Measurements from ENCODE around the gene PRSS56.

Gene PRSS56

DNA sequence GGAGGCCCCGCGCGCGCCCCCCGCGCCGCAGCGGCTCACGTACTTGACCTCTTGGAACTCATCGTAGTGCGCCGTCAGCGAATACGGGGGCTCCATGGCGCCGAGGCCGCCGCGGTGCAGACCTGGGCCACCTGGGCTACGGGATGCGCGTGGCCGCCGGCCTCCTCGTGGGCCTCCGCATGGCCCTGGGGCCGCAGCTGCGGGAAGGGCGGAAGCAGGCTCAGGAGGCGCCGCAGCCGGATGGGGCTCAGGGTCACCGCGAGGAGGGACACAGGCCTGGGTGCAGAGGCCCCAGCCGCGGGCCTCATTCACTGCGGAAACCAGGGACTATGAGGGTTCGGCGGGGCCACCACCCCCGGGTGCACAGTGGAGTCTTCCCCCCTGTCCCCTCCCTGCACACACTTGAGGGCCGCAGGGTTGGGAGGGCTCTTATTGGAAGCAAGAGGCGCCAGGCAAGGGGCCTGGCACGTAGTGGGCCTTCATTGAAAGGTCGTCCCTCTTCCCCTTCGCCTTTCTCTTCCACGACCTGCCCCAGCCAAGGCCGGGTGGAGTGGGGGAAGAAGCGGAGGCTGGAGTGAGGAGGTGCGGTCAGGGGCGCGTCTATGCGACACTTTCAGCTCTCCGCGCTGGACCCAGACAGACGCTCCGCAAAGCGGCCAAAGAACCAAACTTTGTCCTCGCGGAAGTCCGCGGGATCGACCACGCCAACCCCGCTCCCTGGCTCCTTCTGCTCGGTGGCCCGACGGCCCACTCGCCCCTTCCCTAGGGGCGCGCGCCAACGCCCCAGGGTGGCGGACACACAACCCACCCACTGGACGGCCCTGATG, 33.4 kb upstream of the PRSS56 start:
- DNase-seq, result no peak

DNA sequence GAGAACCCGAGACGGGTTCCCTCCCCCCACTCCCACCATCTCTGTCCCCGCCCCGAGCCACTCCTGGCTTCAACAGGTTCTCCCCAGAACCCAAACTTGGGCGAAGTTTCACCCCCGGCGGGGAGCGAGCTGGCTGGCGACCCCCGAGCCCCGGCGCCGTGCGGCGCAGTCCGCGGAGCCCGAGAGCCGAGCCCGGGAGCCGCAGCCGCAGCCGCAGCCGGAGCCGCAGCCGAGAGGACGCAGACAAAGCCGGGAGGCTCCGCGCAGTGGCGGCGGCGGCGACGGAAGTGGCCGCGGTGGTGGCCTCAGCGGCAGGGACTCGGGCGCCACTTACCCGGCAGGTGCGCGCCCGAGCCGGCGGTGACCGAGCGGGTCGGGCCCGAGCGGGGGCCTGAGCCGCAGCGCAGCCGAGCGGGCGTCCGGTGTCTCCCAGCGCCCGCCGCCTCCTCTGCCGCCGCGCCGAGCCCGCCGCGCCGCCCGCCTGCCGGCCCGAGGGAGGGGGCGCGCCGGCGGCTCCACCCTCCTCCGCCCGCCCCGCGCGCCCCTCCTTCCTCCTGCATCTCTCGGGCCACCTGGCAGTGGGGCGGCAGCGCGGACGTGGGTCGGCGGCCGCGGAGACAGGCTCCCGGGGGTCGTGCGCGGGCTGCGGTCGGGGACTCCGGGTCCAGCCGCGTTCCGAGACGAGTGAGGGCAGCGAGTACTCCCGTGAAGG, 32.6 kb upstream of the PRSS56 start, which contains the start of gene ECEL1:
TSS of gene ECEL1 (minus strand) at position 450 of the 712 bp plus-strand sequence. CDS start 1,181 bp downstream, outside the sequence.
- DNase-seq, result no peak

DNA sequence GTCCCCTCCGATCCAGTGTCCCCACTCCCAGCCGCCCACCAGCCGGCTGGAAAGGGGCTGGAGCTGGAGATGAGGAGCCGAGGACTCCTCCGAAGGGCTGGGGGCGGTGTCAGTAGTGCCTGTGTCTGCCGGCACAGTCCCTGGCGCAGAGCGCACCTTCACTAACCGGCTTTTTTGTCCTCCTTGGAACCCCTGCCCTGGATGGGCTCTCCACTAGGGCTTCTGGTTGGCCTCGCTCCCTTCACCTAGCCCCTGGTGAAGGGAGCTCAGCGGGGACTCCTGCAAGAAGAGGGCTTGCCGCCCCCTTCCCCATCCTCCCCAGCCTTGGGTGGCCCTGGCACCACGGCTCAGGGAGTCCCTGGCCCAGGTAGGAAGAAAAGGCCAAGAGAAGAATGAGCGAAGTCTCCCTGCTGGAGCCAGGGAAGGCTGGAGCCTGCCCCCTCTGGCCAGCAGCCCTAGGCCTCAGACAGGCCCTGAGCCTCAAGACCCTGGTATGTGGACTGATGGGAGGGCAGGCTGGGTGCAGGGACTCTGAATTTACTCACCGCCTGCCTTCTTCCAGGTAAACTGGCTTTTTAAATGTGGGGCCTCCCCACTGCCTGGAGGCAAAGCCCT, 32.0 kb upstream of the PRSS56 start:
- DNase-seq, result no peak

DNA sequence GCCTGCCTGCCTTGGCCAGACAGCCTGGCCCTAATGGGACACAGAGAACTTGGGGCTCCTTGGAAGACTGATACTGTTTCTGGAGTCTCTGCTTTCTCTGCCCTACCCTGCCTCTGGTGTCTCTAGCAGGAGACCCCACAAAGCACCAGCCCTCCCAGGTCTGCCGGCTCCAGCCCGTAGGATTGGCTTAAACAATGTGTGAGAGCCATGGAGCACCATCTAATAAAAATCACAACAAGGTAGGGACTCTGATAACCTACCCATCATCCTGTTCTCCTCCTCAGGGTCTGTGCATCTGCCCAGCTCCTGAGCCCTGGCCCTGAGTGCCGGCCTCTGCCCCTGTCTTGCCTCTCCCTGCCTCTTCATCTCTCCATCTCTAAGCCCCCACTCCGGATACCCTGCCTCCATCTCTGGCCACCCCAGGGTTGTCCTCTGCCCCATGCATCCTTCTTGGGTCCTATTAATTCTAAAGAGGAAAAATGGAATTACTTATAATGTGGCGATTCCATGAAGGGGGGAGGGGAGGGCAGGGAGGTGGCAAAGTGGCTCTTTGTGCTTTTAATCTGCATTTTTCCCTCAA, 31.4 kb upstream of the PRSS56 start:
- DNase-seq, result no peak

DNA sequence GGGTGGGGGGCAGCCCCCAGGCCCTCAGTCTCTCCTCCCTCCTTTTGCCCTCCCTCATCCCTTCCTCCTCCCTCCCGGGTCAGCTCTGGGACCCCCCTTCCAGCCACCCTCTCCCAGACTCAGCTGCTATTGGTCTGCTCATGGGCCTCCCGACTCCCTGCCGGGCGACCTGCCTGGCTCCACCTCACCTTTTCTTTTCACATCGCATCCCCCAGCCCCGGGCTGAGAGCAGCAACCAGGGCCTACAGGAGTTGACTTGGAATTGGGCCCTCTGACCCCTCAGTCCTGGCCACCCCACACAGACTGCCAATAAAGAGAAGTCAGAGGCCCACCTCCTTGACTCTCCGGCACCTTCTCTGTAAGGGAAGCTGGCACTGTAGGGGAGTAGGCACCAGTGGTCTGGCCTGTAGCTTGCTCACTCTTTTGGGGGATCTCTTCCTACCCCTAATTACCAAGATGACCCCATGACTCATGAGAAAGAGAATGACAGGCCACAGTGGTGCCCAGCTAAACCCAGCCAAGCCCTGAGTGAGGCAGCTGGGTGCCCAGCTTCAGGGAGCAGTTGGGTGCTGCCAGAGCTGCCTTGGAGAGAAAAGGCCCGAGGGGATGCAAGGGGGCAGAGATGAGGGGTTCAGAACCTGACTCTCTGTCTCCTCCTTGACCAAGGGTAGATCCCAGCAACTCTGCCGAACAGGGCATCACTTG, 30.5 kb upstream of the PRSS56 start:
- DNase-seq, result no peak

DNA sequence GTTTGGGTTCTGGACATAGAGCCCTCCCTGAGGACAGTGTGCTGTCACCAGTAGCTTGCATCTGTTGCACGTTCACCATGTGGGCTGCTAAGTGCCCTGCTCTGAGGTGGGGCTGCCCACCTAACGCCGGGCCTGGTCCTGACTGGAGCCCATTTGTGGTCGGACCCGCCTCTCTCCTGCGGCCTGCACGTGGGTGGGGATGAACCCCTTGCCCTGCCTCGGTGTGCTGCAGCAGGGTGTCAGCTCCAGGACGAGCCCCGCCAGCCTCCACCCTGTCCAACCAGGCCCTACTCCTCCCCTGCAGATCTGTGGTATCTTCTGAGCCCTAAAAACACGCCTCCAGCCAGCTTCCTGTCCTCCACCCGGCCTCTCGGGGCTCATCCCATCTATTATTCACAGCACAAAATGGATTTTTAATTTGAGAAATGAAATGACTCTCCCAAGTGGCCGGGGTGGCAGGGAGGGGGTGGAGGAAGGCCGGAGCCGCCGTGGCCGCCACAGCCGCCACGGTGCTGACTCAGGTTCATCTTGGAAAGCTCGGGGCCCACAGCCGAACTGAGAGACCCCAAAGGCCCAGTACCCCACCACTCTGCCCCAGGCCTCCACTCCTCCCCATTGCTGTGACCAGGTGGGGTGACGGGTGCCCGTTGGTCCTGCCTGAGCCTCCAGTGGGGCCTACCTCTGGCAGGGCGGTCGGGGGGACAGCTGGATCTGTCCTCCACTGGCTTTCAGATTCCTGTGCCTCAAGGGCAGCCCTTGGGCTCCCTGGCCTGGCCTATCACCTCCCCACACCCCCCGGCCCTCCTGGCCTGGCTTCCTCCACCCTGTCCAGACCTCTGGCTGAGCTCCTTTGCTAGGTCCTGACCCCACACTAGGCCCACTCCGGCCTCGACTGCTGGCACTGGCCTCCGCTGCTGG, 29.7 kb upstream of the PRSS56 start:
- DNase-seq, result no peak

DNA sequence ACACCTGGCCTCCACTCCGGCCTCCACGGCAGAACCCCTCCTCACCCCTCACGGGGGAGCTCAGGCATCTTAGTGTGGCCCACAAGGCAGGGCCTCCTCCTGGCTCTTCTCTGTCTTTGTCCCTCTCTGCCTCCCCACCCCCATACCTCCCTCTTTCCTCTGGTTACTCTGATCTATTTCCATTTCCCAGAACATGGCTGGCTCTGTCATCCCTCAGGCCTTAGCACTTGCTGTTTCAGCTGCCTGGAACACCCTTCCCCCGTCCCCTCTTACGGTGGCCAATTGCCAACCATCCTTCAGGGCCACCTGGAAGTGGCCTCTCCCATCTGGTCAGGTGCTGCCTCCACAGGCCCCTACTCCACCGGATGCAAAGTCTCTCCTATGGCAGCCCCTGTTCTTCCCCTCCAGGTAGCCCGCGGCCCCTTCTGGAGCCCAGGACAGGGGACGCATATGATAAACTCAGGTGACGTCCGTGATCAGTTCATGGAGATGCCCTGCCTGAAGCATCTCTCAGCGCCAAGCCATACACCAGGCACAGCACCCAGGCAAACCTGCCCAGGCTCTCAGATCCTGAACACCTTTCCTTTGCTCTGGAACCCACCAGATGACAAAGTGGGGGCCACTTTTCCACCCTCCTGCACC, 28.9 kb upstream of the PRSS56 start:
- DNase-seq, result no peak

DNA sequence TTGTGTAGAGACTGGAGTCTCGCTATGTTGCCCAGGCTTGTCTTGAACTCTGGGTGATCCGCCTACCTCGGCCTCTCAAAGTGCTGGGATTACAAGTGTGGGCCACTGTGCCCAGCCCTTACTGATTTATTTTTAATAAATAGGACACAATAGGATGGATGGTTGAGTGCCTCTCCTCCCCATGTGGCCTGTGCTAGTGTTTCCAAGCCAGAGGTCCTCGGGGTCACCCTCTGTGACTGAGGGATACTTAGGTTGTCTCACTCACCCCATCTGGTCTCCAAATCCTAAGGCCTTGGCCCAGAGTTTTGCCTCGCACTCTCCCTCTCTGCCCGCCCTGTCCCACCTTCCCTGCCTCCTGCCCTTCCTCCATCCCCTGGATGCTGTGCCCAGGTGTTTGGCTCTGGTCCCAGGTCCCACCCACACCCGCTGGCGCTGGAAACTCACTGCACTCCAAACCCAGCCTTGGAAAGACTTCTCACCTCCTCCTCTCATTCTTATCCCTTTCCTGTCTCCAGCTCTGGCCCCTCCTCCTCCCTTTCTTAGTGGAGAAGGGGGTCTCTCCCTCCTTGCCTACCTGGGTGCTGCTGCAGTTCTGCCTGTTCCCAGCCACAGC, 27.8 kb upstream of the PRSS56 start:
- no peak for DNase-seq

DNA sequence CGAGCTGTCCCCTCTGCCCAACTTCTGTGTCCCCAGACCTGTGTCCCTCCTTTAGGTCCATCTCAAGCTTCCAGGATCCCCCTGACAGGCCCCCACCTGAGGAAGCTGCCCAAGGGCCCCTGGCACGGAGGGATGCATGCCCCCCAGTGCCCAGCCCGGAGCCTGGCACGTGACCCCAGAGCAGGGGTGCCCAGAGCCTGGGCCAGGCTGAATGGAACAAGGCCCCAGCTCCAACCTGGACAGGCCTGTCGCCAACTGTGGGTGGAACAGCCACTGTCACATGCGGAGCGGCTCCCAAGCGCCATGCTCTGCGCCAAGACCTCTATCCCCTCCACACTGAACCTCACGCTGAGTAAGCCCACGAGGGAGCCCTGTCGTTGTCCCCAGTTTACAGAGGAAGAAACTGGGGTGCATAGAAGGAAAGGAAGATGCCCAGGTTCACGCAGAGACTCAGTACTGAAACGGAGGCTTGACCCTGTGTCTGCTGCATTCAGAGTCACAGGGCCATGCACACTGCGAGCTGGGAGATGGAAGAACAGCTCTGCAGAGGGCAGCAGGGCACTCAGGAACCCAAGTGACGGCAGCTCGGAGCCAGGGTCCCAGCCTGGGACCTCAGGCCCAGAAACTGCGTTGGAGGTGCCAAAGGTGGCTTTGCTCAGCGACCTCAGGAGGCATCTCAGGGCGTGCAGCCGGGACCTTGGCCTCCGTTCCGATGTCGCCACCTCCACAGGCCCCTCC, 27.1 kb upstream of the PRSS56 start:
- no peak for DNase-seq

DNA sequence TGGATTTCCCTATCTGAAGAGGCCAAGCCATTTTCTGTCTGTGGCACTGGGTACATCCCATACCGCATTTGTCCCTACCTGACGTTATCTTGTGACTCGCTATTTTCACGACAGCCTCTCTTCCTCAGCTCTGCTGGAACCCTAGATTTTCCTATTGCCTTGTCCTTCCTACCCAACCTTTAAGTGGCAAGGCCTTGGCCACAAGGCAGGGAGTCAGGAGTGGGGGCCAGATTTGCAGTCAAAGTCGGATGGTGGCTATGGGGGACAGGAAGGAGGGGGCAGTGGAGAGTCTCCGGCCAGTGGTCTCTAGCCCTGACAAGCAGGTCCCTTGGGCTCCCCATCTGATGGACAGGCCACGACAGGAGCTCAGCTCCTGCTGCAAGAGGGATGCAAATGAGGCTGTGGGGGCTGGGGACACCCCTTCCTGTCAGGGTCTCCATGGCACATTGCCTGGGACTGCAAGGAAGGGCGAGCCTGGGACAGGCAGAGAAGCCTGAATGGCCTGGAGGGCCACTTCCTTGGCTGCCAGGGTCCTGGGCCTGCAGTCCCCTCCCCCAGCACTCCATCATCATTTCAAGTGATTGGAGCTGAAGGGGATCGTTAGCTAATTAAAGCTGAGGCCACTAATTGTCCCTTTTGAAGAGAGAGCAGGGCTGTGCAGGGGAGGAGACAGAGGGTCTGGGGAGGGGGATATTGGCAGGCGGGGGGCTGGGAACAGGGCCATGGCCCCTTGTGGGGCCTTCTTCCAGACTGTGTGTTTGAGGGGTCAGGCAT, 26.3 kb upstream of the PRSS56 start:
- no peak for DNase-seq

DNA sequence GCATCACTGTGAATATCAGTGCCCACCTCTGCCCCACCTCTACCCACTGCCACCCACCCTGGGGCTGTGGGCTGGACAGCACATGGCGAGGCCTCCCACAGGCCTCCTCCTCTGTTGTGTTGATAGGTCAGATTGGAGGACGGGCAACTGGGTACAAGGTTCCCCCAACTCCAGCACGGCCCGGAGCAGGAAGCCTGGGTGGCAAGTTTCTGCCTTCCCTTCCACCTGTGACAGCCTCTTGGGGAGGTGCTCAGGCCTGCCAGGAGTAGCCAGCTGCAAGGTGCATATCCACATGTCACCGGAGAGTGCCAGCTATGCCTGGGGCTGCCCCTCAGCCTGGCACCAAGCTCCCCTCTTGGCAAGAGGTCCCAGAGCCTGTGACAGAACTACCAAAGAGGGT, 25.6 kb upstream of the PRSS56 start:
- DNase-seq, result no peak

DNA sequence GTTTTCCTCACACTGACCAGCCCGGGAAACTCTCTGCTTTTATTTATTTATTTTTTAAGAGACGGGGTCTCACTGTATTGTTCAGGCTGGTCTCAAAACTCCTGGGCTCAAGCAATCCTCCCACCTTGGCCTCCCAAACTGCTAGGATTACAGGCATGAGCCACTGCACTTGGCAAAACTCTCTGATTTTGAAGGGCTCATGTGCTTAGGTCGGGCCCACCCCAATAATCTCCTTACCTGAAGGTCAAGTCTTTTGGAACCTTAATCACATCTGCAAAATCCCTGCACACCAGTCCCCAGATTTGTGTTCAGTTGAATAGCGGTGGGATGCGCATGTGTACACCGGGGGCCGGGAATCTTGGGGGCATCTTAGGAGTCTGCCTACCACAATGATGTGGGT, 24.9 kb upstream of the PRSS56 start:
- no peak for DNase-seq

DNA sequence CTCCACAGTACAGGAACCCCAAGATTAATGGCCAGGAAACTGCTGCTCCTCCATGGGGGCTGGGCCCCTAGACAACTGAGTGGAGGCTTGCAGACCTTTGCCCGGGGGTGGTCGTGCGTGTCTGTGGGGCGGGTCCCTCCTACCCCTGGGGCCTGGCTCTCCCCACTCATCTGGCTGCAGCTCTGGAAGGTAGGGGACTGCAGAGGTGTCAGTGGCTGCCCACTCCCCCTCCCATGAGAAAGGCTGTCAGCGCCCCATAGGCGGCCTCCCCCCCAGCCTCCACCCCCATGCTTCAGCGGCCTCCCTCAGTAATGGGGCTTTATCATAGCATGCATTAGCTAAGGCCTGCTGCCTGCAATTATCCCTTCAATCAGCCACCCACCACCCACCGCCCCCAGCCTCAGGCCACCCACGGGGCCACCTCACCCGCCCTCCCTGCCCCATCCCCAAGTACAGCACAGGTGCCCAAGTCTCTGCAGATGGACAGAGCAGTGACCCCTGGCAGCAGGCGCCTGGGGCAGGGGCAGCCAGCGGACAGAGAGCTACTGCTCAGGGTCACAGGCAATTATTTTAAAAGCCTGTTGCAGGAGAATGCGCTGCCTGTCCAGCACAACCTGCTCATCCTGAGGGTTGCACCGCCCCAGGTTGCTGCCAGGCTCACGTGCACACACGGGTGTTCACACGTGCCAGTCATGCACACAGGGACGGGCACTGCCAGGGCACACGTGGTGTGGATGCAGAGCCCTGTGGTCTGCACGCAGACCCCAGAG, 23.5 kb upstream of the PRSS56 start:
- DNase-seq, result no peak

DNA sequence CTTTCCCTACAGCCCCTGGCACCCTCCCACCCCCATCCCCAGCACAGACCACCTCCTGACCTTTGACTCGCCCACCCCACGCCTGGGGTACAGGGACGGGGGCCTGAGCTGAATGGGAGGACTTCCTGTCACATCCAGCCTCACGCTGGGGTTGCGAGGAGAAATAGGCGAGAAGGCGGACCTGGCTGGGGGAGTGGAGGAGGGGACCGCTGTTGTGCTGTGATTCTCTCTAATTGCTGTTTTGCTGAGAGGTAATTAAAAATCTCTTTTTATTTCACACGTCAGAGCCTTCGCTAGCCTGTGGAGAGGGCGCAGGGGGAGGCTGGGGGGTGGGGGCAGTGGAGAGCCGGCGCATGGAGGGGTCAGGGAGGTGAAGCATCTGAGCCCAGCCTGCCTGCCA, 22.8 kb upstream of the PRSS56 start:
- no peak for DNase-seq

DNA sequence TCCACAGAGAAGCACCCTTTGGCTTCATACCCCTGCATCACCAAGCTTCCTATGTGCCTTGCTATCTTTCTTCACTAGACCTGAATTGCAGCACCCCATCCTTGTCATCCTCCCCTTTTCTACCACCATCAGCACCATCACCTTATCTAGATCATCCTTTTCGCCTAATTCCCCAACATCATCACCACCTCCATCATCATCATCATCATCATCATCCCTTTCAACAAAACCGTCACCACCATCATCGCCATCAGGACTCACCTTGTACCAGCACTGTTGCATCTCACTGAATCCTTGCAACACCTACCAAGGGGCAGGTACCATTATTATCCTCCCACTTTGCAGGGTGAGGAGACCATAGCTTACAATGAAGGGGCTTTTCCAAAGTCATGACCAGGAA, 21.7 kb upstream of the PRSS56 start:
- no peak for DNase-seq

DNA sequence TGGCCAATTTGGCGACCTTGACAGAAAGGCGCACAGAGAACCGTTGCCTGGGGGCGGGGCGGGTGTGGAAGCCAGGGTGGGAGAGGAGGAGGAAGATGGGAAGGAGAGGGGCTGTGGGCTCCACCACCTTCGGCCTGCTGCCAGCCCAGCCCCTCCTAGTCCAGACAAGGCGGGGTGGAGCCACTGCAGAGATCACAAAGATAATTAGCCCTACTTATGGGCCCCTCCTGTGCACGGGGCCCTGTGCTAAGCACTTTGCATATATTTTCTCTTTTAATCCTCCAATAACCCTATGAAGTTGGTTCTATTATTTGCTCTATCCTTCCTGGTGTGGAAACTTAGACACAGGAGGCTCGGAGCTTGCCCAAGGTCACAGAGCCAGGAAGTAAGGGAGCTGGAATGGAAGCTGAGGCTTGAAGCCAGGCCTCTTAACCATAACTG, 18.8 kb upstream of the PRSS56 start:
- DNase-seq, result no peak

DNA sequence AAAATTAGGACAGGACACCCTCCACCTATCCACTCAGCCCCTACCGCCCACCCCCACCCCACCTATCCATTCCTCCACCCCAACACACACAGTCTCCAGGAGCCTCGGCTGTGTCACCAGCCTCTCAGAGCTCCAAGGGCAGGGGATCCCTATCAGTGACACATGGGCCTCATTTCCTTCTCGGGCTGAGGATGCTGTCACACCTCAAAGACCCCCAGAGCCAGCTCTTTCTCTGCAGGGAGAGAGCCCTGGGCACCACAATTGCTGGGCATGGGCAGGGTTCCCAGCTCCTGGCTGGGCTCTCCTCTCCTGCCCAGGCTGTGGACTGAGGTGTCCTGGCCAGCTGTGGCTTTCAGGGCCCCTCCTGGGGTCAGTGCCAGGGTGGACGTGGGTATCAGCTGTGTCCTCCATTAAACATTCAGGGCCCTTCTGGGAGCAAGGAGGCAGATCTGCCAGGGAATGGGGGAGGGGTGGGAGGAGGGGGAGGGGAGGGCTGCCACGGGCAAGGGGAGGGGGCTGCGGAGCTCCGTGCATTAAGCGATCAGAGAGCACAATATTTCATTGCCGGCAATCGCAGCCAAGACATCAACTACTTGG, 18.3 kb upstream of the PRSS56 start:
- DNase-seq, result no peak

DNA sequence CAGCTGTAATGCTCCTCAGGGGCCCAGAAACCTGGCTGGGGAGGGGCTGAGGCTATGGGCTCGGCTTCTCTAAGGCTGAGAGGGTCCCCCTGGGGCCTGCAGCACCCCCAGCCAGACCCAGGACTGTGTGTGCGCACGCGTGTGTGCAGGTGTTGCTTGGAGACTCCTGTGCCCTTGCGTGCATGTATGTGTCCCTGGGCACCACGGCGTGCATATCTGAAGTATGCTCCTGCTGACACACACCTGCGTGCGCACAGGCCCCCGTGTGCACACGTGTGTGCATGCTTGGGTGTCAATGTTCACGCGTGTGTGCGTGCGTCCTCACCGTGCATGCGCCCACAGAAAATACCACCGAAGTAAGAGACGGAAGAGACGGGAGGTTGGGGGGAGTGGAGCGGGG, 17.7 kb upstream of the PRSS56 start:
- no peak for DNase-seq

Measured in HCEC 1CT (cell line).